Measurements from ENCODE around the gene SAMSN1. TPM values are rescaled to one million over a fixed set of nuclear protein-coding genes. Genes with fewer than 3 reads are reported as not detected.

SAMSN1 gene
- total and polyA plus RNA-seq, 9 of the 15 experiments (the other 6 are each of a cell fraction or from before 2014, with no cell fraction given): 101 to 223 (median 159) TPM

- TF ChIP-seq EWSR1 (IDR thresholded peaks at IDR 0.05; ENCODE audit: borderline replicate concordance, low read depth, partially characterized antibody) (no peak), PHB (CRISPR knock-in tag; IDR thresholded peaks at IDR 0.05) (no peak), TAF1 (IDR thresholded peaks at IDR 0.05; ENCODE audit: control insufficient read depth, extremely low read depth, insufficient read depth, low read length, severe bottlenecking) (no peak), STAG1 (CRISPR knock-in tag; IDR thresholded peaks at IDR 0.05; ENCODE audit: borderline replicate concordance) (no peak), ZNF512 (tag; IDR thresholded peaks at IDR 0.05) (no peak), EP400 (IDR thresholded peaks at IDR 0.05) (peak; percentile 59), ZNF354B (CRISPR knock-in tag; IDR thresholded peaks at IDR 0.05) (peak; percentile 32; the same call in 1 of the 2 replicates), GATAD2A (IDR thresholded peaks at IDR 0.05) (peak; percentile 96), TOE1 (IDR thresholded peaks at IDR 0.05; ENCODE audit: borderline replicate concordance) (no peak), TOE1 (CRISPR knock-in tag; IDR thresholded peaks at IDR 0.05; ENCODE audit: borderline replicate concordance, low read depth) (no peak), ZNF124 (CRISPR knock-in tag; IDR thresholded peaks at IDR 0.05) (no peak), HNRNPK (IDR thresholded peaks at IDR 0.05; ENCODE audit: low read depth, low read length, poor library complexity, severe bottlenecking) (no peak), AFF1 (IDR thresholded peaks at IDR 0.05; ENCODE audit: low read depth in 1 of 2, partially characterized antibody in 2 of 2) (peak; percentile 46 to 76), FOXK2 (conservative IDR thresholded peaks at IDR 0.05 in 1 of 2, IDR thresholded peaks at IDR 0.05 in 1 of 2; ENCODE audit: low read depth in 2 of 2) (peak; percentile 26 to 29; a peak in 1 of 4 replicates), E2F3 (CRISPR knock-in tag; IDR thresholded peaks at IDR 0.05) (no peak), RBM25 (IDR thresholded peaks at IDR 0.05; ENCODE audit: low read depth, low read length, severe bottlenecking) (no peak), SRSF7 (optimal IDR thresholded peaks at IDR 0.05; ENCODE audit: low read depth, low read length) (no peak), NKRF (IDR thresholded peaks at IDR 0.05; ENCODE audit: borderline replicate concordance) (no peak), DPF2 (IDR thresholded peaks at IDR 0.05) (peak; percentile 98), ZNF830 (CRISPR knock-in tag; IDR thresholded peaks at IDR 0.05) (no peak)
These were observed 91.8 kb downstream of the SAMSN1 start (continued) for GRCh38 chr21:14454016-14455009.

Data from K562 (cell line).